ENCODE results near the gene IFI27.

GRCh38 chr14:94077823-94078222, 32.7 kb upstream of the IFI27 start:
- no peak for TF ChIP-seq CTCF (IDR thresholded peaks at IDR 0.05; ENCODE audit: insufficient read depth, low read depth, low read length)
- no peak for TF ChIP-seq EZH2 (IDR thresholded peaks at IDR 0.05; ENCODE audit: insufficient read depth, low read length)

Measured in astrocyte (in vitro differentiated cells and primary cell).